K562 (cell line): ENCODE results near the gene ATP6V1F. TPM values are rescaled to one million over a fixed set of nuclear protein-coding genes. Genes with fewer than 3 reads are reported as not detected.

Source experiments
- CBX3 ChIP-seq, 2 experiments: IDR thresholded peaks; 1 replicate in 1 of 2; 2 replicates in 1 of 2; pipeline ENCODE4 v1.6.1; 2012; ENCODE audit warnings: inconsistent platforms in 2 of 2, low read length in 2 of 2, borderline replicate concordance in 1 of 2, control low read depth in 1 of 2
- CHCHD3 ChIP-seq: fragments of 250-450 bp; sonication (Bioruptor Pico); IDR thresholded peaks from 2 replicates; pipeline ENCODE4 v2.1.2; 2022; ENCODE audit warnings: mild to moderate bottlenecking
- GTF2A2 ChIP-seq: IDR thresholded peaks from 2 replicates; pipeline ENCODE4 v1.6.1; 2016; ENCODE audit warnings: mild to moderate bottlenecking, missing genetic modification characterization, missing compliant biosample characterization
- ILF3 ChIP-seq: fragments of 450-650 bp; IDR thresholded peaks from 2 replicates; pipeline ENCODE4 v1.6.1; 2018; ENCODE audit warnings: antibody characterized with exemption, mild to moderate bottlenecking, moderate library complexity, borderline replicate concordance
- KLF6 ChIP-seq: fragments of 250-450 bp; sonication (Bioruptor Pico); IDR thresholded peaks from 2 replicates; pipeline ENCODE4 v1.4.0; 2020; ENCODE audit warnings: mild to moderate bottlenecking, moderate library complexity, borderline replicate concordance
- L3MBTL2 ChIP-seq: fragments of 450-650 bp; IDR thresholded peaks from 2 replicates; pipeline ENCODE4 v1.6.1; 2016; ENCODE audit warnings: mild to moderate bottlenecking, moderate library complexity
- NCOA6 ChIP-seq: fragments of 450-650 bp; IDR thresholded peaks from 2 replicates; pipeline ENCODE4 v1.6.1; 2017; ENCODE audit warnings: mild to moderate bottlenecking
- PHF21A ChIP-seq: fragments of 450-650 bp; IDR thresholded peaks from 2 replicates; pipeline ENCODE4 v1.6.1; 2017; ENCODE audit warnings: low read depth, borderline replicate concordance
- RFX7 ChIP-seq: fragments of 250-450 bp; sonication (Bioruptor Pico); IDR thresholded peaks from 2 replicates; pipeline ENCODE4 v1.5.1; 2021; ENCODE audit warnings: mild to moderate bottlenecking
- RNF2 ChIP-seq: sonication (generic); IDR thresholded peaks from 2 replicates; pipeline ENCODE4 v1.6.1; 2016
- SP2 ChIP-seq: IDR thresholded peaks from 2 replicates; pipeline ENCODE4 v1.6.1; 2011; ENCODE audit warnings: mild to moderate bottlenecking, low read depth, low read length, moderate library complexity; ENCODE audit not compliant: poor library complexity, severe bottlenecking; ENCODE audit errors: extremely low read depth
- TAL1 ChIP-seq: fragments of 450-650 bp; IDR thresholded peaks from 2 replicates; pipeline ENCODE4 v1.6.1; 2016; ENCODE audit warnings: mild to moderate bottlenecking
- TBP ChIP-seq: optimal IDR thresholded peaks from 2 replicates; pipeline ENCODE3; 2011; ENCODE audit warnings: low read depth, low read length, improper control_type of control experiment
- XRCC3 ChIP-seq: fragments of 450-650 bp; IDR thresholded peaks from 2 replicates; pipeline ENCODE4 v1.6.1; 2017; ENCODE audit warnings: mild to moderate bottlenecking, moderate library complexity
- ZKSCAN3 ChIP-seq: fragments of 250-450 bp; sonication (Bioruptor Pico); IDR thresholded peaks from 2 replicates; pipeline ENCODE4 v1.4.0; 2020
- ZNF165 ChIP-seq: fragments of 250-450 bp; sonication (Bioruptor Pico); IDR thresholded peaks from 2 replicates; pipeline ENCODE4 v1.4.0; 2020; ENCODE audit warnings: borderline replicate concordance
- ZNF444 ChIP-seq: fragments of 250-450 bp; sonication (Bioruptor Pico); IDR thresholded peaks from 2 replicates; pipeline ENCODE4 v1.4.0; 2020; ENCODE audit warnings: mild to moderate bottlenecking, moderate library complexity
- ZSCAN29 ChIP-seq: fragments of 450-650 bp; IDR thresholded peaks from 2 replicates; pipeline ENCODE4 v1.6.1; 2017
- polyA plus RNA-seq, 8 experiments: library from polyadenylated mRNA; depleted of rRNA in 4 of 8; stranded (reverse) in 5 of 8; unstranded in 3 of 8; fragments of >200 nt; fragmentation: Nextera tagmentation in 2 of 8; fragmentation: Illumina TruSeq in 1 of 8; extraction: Ambion mirVana in 2 of 8; extraction: Trizol in 1 of 8; gene quantifications; 2 replicates each; pipeline versions ENCODE4 v1.2.1 to v1.2.3, GENCODE V29; 2011 to 2014; ENCODE audit warnings: inconsistent platforms in 1 of 8, missing spikeins in 1 of 8
- total RNA-seq, 7 experiments: library from RNA; depleted of rRNA in 6 of 7; stranded (reverse); fragments of >200 nt in 6 of 7; fragmentation: Illumina TruSeq in 2 of 7; extraction: Trizol in 2 of 7; gene quantifications; 2 replicates each; pipeline versions ENCODE4 v1.2.1 to v1.2.3, GENCODE V29; 2011 to 2021; ENCODE audit warnings: low replicate concordance in 1 of 7
- TF ChIP-seq, protein P1 (sequence below): fragments of 450-650 bp; IDR thresholded peaks from 2 replicates; pipeline ENCODE4 v1.6.1; 2017; ENCODE audit warnings: antibody characterized with exemption
- TF ChIP-seq, protein P2 (sequence below): fragments of 250-450 bp; sonication (Bioruptor Pico); IDR thresholded peaks from 2 replicates; pipeline ENCODE4 v1.8.0; 2022; ENCODE audit warnings: moderate library complexity, mild to moderate bottlenecking, inconsistent platforms
- TF ChIP-seq, protein P3 (sequence below): sonication (generic); formaldehyde crosslinking; IDR thresholded peaks from 2 replicates; pipeline ENCODE4 v1.8.1; 2023; ENCODE audit warnings: mild to moderate bottlenecking, missing genetic modification reagents, moderate library complexity
- TF ChIP-seq, protein P4 (sequence below): fragments of 250-450 bp; sonication (Bioruptor Pico); IDR thresholded peaks from 2 replicates; pipeline ENCODE4 v1.5.0; 2020; ENCODE audit warnings: mild to moderate bottlenecking, borderline replicate concordance

The ATP6V1F gene
- total and polyA plus RNA-seq, 9 of the 15 experiments (the other 6 are each of a cell fraction or from before 2014, with no cell fraction given): 206 to 1,123 (median 542) TPM

DNA sequence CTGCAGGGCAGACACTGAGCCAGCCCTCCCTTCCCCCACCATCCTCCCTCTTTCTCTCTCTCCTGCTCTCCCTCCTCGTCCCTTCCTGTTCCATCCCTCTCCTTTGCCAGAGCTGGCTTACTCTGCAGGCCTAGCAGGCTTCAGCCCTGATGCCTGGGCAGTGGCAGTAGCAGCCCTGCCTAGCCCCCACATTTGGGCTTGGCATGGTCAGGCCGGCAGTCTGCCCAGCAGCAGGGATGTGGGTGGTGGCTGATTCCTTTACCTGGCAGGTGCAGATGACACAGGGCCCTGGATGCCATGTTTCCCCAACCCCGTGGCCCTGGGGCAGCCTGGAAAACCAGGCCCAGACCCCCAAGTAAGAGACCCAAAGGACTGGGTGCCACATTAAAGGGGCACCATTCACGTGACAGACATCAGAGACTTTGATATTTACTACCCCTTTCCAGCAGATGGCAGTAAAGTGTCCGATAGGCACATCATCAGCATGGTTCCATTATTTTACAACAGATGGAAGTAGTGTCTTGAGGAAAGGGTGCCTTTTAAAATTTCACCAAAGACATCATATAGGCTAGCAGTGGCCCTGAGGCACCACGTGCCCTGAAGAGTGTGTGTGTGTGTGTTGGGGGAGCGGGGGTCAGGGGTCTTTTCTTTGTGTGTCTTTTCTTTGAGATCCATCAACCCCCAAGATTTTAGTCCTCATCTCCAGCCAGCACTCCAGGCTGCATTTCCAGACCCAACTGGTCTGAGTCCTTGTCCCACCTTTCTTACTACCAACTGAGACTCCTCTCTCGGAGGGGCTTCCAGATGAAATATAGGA, 41.9 kb downstream of the ATP6V1F start (continued):
- TF ChIP-seq KLF6 (CRISPR knock-in tag): no peak
- TF ChIP-seq CBX3 (IDR thresholded peaks at IDR 0.05; ENCODE audit: borderline replicate concordance in 1 of 2, low read length in 2 of 2): 0 out of 3 replicates have a peak, but pooled peaks of 1 of the 2 experiments have one; percentile 43
- TF ChIP-seq GTF2A2 (tag): no peak
- no peak for TF ChIP-seq TBP
- TF ChIP-seq RFX7: no peak
- TF ChIP-seq, protein P1, sequence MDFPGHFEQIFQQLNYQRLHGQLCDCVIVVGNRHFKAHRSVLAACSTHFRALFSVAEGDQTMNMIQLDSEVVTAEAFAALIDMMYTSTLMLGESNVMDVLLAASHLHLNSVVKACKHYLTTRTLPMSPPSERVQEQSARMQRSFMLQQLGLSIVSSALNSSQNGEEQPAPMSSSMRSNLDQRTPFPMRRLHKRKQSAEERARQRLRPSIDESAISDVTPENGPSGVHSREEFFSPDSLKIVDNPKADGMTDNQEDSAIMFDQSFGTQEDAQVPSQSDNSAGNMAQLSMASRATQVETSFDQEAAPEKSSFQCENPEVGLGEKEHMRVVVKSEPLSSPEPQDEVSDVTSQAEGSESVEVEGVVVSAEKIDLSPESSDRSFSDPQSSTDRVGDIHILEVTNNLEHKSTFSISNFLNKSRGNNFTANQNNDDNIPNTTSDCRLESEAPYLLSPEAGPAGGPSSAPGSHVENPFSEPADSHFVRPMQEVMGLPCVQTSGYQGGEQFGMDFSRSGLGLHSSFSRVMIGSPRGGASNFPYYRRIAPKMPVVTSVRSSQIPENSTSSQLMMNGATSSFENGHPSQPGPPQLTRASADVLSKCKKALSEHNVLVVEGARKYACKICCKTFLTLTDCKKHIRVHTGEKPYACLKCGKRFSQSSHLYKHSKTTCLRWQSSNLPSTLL: no peak
- TF ChIP-seq ZKSCAN3 (CRISPR knock-in tag): no peak
- TF ChIP-seq, protein P2, sequence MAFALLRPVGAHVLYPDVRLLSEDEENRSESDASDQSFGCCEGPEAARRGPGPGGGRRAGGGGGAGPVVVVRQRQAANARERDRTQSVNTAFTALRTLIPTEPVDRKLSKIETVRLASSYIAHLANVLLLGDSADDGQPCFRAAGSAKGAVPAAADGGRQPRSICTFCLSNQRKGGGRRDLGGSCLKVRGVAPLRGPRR (CRISPR knock-in tag): no peak
- TF ChIP-seq L3MBTL2: no peak
- TF ChIP-seq ILF3: no peak
- no peak for TF ChIP-seq ZNF165 (CRISPR knock-in tag)
- TF ChIP-seq, protein P3, sequence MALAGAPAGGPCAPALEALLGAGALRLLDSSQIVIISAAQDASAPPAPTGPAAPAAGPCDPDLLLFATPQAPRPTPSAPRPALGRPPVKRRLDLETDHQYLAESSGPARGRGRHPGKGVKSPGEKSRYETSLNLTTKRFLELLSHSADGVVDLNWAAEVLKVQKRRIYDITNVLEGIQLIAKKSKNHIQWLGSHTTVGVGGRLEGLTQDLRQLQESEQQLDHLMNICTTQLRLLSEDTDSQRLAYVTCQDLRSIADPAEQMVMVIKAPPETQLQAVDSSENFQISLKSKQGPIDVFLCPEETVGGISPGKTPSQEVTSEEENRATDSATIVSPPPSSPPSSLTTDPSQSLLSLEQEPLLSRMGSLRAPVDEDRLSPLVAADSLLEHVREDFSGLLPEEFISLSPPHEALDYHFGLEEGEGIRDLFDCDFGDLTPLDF (CRISPR knock-in tag): no peak
- no peak for TF ChIP-seq NCOA6
- no peak for TF ChIP-seq ZNF444
- TF ChIP-seq CHCHD3: no peak
- TF ChIP-seq, protein P4, sequence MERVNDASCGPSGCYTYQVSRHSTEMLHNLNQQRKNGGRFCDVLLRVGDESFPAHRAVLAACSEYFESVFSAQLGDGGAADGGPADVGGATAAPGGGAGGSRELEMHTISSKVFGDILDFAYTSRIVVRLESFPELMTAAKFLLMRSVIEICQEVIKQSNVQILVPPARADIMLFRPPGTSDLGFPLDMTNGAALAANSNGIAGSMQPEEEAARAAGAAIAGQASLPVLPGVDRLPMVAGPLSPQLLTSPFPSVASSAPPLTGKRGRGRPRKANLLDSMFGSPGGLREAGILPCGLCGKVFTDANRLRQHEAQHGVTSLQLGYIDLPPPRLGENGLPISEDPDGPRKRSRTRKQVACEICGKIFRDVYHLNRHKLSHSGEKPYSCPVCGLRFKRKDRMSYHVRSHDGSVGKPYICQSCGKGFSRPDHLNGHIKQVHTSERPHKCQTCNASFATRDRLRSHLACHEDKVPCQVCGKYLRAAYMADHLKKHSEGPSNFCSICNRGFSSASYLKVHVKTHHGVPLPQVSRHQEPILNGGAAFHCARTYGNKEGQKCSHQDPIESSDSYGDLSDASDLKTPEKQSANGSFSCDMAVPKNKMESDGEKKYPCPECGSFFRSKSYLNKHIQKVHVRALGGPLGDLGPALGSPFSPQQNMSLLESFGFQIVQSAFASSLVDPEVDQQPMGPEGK (CRISPR knock-in tag): no peak
- TF ChIP-seq SP2: no peak
- no peak for TF ChIP-seq TAL1
- TF ChIP-seq PHF21A: no peak
- TF ChIP-seq ZSCAN29: no peak
- no peak for TF ChIP-seq RNF2
- no peak for TF ChIP-seq XRCC3
